ENCODE measurements around the gene IL36G.

DNA sequence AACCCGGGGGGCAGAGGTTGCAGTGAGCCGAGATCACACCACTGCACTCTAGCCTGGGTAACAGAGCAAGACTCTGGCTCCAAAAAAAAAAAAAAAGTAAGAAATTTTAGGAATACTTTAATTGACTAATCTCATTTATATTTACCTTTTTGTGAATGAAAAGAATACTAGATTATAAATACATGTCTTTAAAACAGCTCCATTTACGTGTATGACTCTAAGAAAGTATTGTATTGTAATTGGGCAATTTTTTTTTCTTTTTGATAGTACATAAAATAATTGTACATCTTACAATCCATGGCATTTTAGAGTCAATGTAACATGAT is 35.5 kb downstream of the IL36G start:
- TF ChIP-seq, protein P1, sequence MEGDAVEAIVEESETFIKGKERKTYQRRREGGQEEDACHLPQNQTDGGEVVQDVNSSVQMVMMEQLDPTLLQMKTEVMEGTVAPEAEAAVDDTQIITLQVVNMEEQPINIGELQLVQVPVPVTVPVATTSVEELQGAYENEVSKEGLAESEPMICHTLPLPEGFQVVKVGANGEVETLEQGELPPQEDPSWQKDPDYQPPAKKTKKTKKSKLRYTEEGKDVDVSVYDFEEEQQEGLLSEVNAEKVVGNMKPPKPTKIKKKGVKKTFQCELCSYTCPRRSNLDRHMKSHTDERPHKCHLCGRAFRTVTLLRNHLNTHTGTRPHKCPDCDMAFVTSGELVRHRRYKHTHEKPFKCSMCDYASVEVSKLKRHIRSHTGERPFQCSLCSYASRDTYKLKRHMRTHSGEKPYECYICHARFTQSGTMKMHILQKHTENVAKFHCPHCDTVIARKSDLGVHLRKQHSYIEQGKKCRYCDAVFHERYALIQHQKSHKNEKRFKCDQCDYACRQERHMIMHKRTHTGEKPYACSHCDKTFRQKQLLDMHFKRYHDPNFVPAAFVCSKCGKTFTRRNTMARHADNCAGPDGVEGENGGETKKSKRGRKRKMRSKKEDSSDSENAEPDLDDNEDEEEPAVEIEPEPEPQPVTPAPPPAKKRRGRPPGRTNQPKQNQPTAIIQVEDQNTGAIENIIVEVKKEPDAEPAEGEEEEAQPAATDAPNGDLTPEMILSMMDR (IDR thresholded peaks at IDR 0.05; ENCODE audit: low read length), result no peak
- TF ChIP-seq EZH2 (optimal IDR thresholded peaks at IDR 0.05; ENCODE audit: low read depth, low read length), result no peak
